ENCODE measurements around the gene PRKCB. TPM values are rescaled to one million over a fixed set of nuclear protein-coding genes. Genes with fewer than 3 reads are reported as not detected.

Gene PRKCB
- total and polyA plus RNA-seq, 7 donors, result 0.13 to 1.5 (median 0.83) TPM

- intact Hi-C loops (cut with DNase I), result loop anchor here in 1 of 2 donors (5.0 kb wide), 1 partner anchor 1795 kb away; no protein-coding TSS in a partner anchor
- TF ChIP-seq CTCF (IDR thresholded peaks at IDR 0.05), result no peak
- H3K36me3 ChIP-seq (ENCODE audit: insufficient read depth in 1 of 2, low read depth in 1 of 2), result no peaks in the 10 kb centered on the region
- no peaks in the 10 kb centered on the region for H3K27me3 ChIP-seq (ENCODE audit: insufficient read depth in 3 of 3, low read length in 2 of 3)
- H3K9me3 ChIP-seq, result no peaks in the 10 kb centered on the region
- H3K4me1 ChIP-seq, result no peaks in the 10 kb centered on the region
- no peak overlapping the region for H3K4me3 ChIP-seq
- ATAC-seq (no peak), DNase-seq (no peak)
- no peak overlapping the region for H3K27ac ChIP-seq
- whole genome bisulfite sequencing, 3 donors, result 47 to 63% (median 63%) methylated on average over 8 of the region's 8 CpGs
Observed at GRCh38 chr16:24117680-24118079, 281.9 kb downstream of the PRKCB start.

- DNase-seq, result no peak
- ATAC-seq, result no peak
- H3K36me3 ChIP-seq (ENCODE audit: insufficient read depth in 1 of 2, low read depth in 1 of 2), result no peaks in the 10 kb centered on the region
- H3K4me1 ChIP-seq, result no peaks in the 10 kb centered on the region
- no peak overlapping the region for H3K4me3 ChIP-seq
- H3K27ac ChIP-seq, result no peak overlapping the region
- TF ChIP-seq CTCF (IDR thresholded peaks at IDR 0.05), result no peak
- H3K27me3 ChIP-seq (ENCODE audit: insufficient read depth in 3 of 3, low read length in 2 of 3), result no peaks in the 10 kb centered on the region
- WGBS, 3 donors, result 43 to 49% (median 49%) methylated on average over 7 of the region's 7 CpGs
- intact Hi-C loops (cut with DNase I), result loop anchor here in 1 of 2 donors (5.0 kb wide), 1 partner anchor 1794 kb away; no protein-coding TSS in a partner anchor
- H3K9me3 ChIP-seq, result no peaks in the 10 kb centered on the region
Observed at GRCh38 chr16:24118126-24118821, 282.5 kb downstream of the PRKCB start.

- Histone ChIP-seq H3K27ac (no peak overlapping the region), H3K27me3 (ENCODE audit: insufficient read depth in 3 of 3, low read length in 2 of 3) (no peaks in the 10 kb centered on the region), H3K4me3 (no peak overlapping the region), H3K4me1 (no peaks in the 10 kb centered on the region), H3K36me3 (ENCODE audit: insufficient read depth in 1 of 2, low read depth in 1 of 2) (no peaks in the 10 kb centered on the region), H3K9me3 (no peaks in the 10 kb centered on the region)
- DNase-seq (no peak), ATAC-seq (no peak)
- WGBS, 3 donors, result 84 to 88% (median 87%) methylated on average over 6 of the region's 6 CpGs
- intact Hi-C loops (cut with DNase I), result loop anchor here in 1 of 2 donors (5.0 kb wide), 1 partner anchor 1792 kb away; no protein-coding TSS in a partner anchor
- no peak for TF ChIP-seq CTCF (IDR thresholded peaks at IDR 0.05)
Observed at GRCh38 chr16:24119807-24120206, 284.0 kb downstream of the PRKCB start.

- no peak overlapping the region for H3K4me3 ChIP-seq
- no peaks in the 10 kb centered on the region for H3K36me3 ChIP-seq (ENCODE audit: insufficient read depth in 1 of 2, low read depth in 1 of 2)
- no peaks in the 10 kb centered on the region for H3K27me3 ChIP-seq (ENCODE audit: insufficient read depth in 3 of 3, low read length in 2 of 3)
- no peak overlapping the region for H3K27ac ChIP-seq
- H3K9me3 ChIP-seq, result no peaks in the 10 kb centered on the region
- WGBS, 3 donors, result 71 to 77% (median 74%) methylated on average over 1 of the region's 1 CpG
- intact Hi-C loops (cut with DNase I), result no loop called here
- H3K4me1 ChIP-seq, result no peaks in the 10 kb centered on the region
- ATAC-seq, result no peak
- no peak for TF ChIP-seq CTCF (IDR thresholded peaks at IDR 0.05)
- no peak for DNase-seq
Observed at GRCh38 chr16:24123275-24123674, 287.5 kb downstream of the PRKCB start.

- WGBS, 3 donors, result 81 to 83% (median 82%) methylated on average over 7 of the region's 7 CpGs
- Histone ChIP-seq H3K36me3 (ENCODE audit: insufficient read depth in 1 of 2, low read depth in 1 of 2) (no peaks in the 10 kb centered on the region), H3K27me3 (ENCODE audit: insufficient read depth in 3 of 3, low read length in 2 of 3) (no peaks in the 10 kb centered on the region), H3K9me3 (no peaks in the 10 kb centered on the region), H3K27ac (no peak overlapping the region), H3K4me1 (no peaks in the 10 kb centered on the region), H3K4me3 (no peak overlapping the region)
- TF ChIP-seq CTCF (IDR thresholded peaks at IDR 0.05), result no peak
- intact Hi-C loops (cut with DNase I), result no loop called here
- ATAC-seq (no peak), DNase-seq (no peak)
Observed at GRCh38 chr16:24124291-24124690, 288.5 kb downstream of the PRKCB start.
